ENCODE results near the gene RELN.
A peak's percentile ranks its signal among the peaks of the same experiment; 100 is the strongest.

The RELN gene

GRCh38 chr7:103609778-103610177 lies 379.7 kb downstream of the RELN start:
- no peak for ATAC-seq
- no peak for TF ChIP-seq CREB5 (CRISPR knock-in tag; IDR thresholded peaks at IDR 0.05; ENCODE audit: low read depth)

DNA sequence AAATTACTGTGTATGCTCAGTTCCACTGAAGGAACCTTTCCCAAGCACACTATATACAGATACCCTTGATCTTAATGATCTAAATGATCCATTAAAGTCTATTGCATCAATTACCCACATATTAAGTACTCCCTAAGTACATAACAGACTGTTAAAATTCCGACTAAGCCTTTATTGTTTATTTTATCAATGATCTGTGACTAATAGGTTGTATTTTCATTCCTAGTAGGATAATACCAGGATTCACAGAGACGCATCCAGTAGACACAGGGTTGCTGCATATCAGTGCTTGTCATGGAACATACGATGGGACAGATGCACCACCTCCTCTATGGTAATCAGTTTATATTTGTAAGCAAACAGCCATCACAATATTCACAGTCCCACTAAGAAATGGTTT lies 383.8 kb downstream of the RELN start:
- no peak for ATAC-seq
- TF ChIP-seq ZFP30 (CRISPR knock-in tag; IDR thresholded peaks at IDR 0.05), result no peak
- peak; percentile 77 for TF ChIP-seq ISL1 (CRISPR knock-in tag; IDR thresholded peaks at IDR 0.05)
- no peak for TF ChIP-seq RARB (CRISPR knock-in tag; IDR thresholded peaks at IDR 0.05)
- no peak for TF ChIP-seq CSRNP3 (CRISPR knock-in tag; IDR thresholded peaks at IDR 0.05)
- TF ChIP-seq POU6F1 (CRISPR knock-in tag; IDR thresholded peaks at IDR 0.05; ENCODE audit: borderline replicate concordance, low read depth), result no peak
- TF ChIP-seq ARNTL (CRISPR knock-in tag; IDR thresholded peaks at IDR 0.05; ENCODE audit: borderline replicate concordance, low read depth), result no peak

- TF ChIP-seq ZNF8 (CRISPR knock-in tag; IDR thresholded peaks at IDR 0.05) (no peak), CREB5 (CRISPR knock-in tag; IDR thresholded peaks at IDR 0.05; ENCODE audit: low read depth) (no peak), ZFP30 (CRISPR knock-in tag; IDR thresholded peaks at IDR 0.05) (no peak), GLIS3 (CRISPR knock-in tag; IDR thresholded peaks at IDR 0.05) (no peak), CSDC2 (CRISPR knock-in tag; IDR thresholded peaks at IDR 0.05) (no peak), ESRRG (CRISPR knock-in tag; IDR thresholded peaks at IDR 0.05) (no peak), PATZ1 (CRISPR knock-in tag; IDR thresholded peaks at IDR 0.05; ENCODE audit: borderline replicate concordance) (no peak), PPARA (CRISPR knock-in tag; IDR thresholded peaks at IDR 0.05; ENCODE audit: borderline replicate concordance) (no peak), BACH2 (CRISPR knock-in tag; IDR thresholded peaks at IDR 0.05; ENCODE audit: borderline replicate concordance) (no peak), ZNF565 (CRISPR knock-in tag; conservative IDR thresholded peaks at IDR 0.05; ENCODE audit: low read depth) (no peak), ZNF70 (CRISPR knock-in tag; IDR thresholded peaks at IDR 0.05) (no peak), OSR1 (CRISPR knock-in tag; IDR thresholded peaks at IDR 0.05) (no peak), POU6F1 (CRISPR knock-in tag; IDR thresholded peaks at IDR 0.05; ENCODE audit: borderline replicate concordance, low read depth) (no peak), TSHZ2 (CRISPR knock-in tag; IDR thresholded peaks at IDR 0.05) (no peak), SNAI2 (CRISPR knock-in tag; IDR thresholded peaks at IDR 0.05) (no peak), RARB (CRISPR knock-in tag; IDR thresholded peaks at IDR 0.05) (no peak), ARNTL (CRISPR knock-in tag; IDR thresholded peaks at IDR 0.05; ENCODE audit: borderline replicate concordance, low read depth) (no peak), ZFP3 (CRISPR knock-in tag; IDR thresholded peaks at IDR 0.05) (no peak)
- ATAC-seq, result no peak
Measured at GRCh38 chr7:103598326-103598905, 391.0 kb downstream of the RELN start.

All from SK-N-SH treated with all-trans-retinoic acid at 6 μM for 48 hours (cell line).